Liver (tissue), 9 donors: ENCODE measurements around the gene ZBP1. TPM values are rescaled to one million over a fixed set of nuclear protein-coding genes. Genes with fewer than 3 reads are reported as not detected.
A peak's percentile ranks its signal among the peaks of the same experiment; 100 is the strongest.

Experiments
- DNase-seq: peaks from one replicate; pipeline ENCODE4 v3.0.0-alpha.2; 2017; ENCODE audit warnings: low spot score
- H3K27ac ChIP-seq, 2 donors: one replicate each; pipeline ENCODE4 v1.7.0; 2013; ENCODE audit warnings: inconsistent platforms in 2 of 2, low read length in 2 of 2, control low read depth in 1 of 2, low read depth in 1 of 2, mild to moderate bottlenecking in 1 of 2
- H3K27me3 ChIP-seq, 4 donors: one replicate each; pipeline versions ENCODE4 v1.6.1 to v1.7.0; 2013; ENCODE audit warnings: low read length in 3 of 4, inconsistent platforms in 1 of 4, mild to moderate bottlenecking in 1 of 4, moderate library complexity in 1 of 4; ENCODE audit not compliant: control insufficient read depth in 4 of 4, insufficient read depth in 4 of 4
- H3K36me3 ChIP-seq, 4 donors: one replicate each; pipeline versions ENCODE4 v1.6.1 to v1.7.0; 2013; ENCODE audit warnings: low read length in 3 of 4, mild to moderate bottlenecking in 3 of 4, low read depth in 1 of 4, moderate library complexity in 1 of 4; ENCODE audit not compliant: control insufficient read depth in 4 of 4, insufficient read depth in 3 of 4
- H3K4me1 ChIP-seq, 4 donors: one replicate each; pipeline versions ENCODE4 v1.6.1 to v1.7.0; 2013; ENCODE audit warnings: low read length in 3 of 4, mild to moderate bottlenecking in 3 of 4, moderate library complexity in 1 of 4; ENCODE audit not compliant: control insufficient read depth in 4 of 4, insufficient read depth in 4 of 4
- H3K4me3 ChIP-seq, 3 donors: one replicate each; pipeline versions ENCODE4 v1.6.1 to v1.7.0; 2013; ENCODE audit warnings: low read length in 3 of 3, control low read depth in 1 of 3, low read depth in 1 of 3, mild to moderate bottlenecking in 1 of 3
- H3K9ac ChIP-seq, 2 donors: one replicate each; pipeline ENCODE4 v1.7.0; 2013; ENCODE audit warnings: low read length in 2 of 2, mild to moderate bottlenecking in 2 of 2, moderate library complexity in 2 of 2, control low read depth in 1 of 2, low read depth in 1 of 2
- H3K9me3 ChIP-seq, 4 donors: one replicate each; pipeline versions ENCODE4 v1.6.1 to v1.7.0; 2013; ENCODE audit warnings: low read length in 3 of 4; ENCODE audit not compliant: control insufficient read depth in 4 of 4
- EGR1 ChIP-seq, 2 donors: IDR thresholded peaks; 2 replicates each; pipeline ENCODE4 v1.6.1; 2016 to 2018; ENCODE audit warnings: antibody characterized with exemption in 2 of 2, low read depth in 2 of 2
- FOXA1 ChIP-seq: IDR thresholded peaks from 2 replicates; pipeline ENCODE4 v1.6.1; 2016; ENCODE audit warnings: antibody characterized with exemption
- JUND ChIP-seq, 2 donors: IDR thresholded peaks; 2 replicates each; pipeline ENCODE4 v1.6.1; 2016; ENCODE audit warnings: antibody characterized with exemption in 2 of 2
- NR2F2 ChIP-seq: IDR thresholded peaks from 2 replicates; pipeline ENCODE4 v1.6.1; 2016; ENCODE audit warnings: antibody characterized with exemption
- RAD21 ChIP-seq, 2 donors: IDR thresholded peaks; 2 replicates each; pipeline ENCODE4 v1.6.1; 2016; ENCODE audit warnings: antibody characterized with exemption in 2 of 2, mild to moderate bottlenecking in 2 of 2
- REST ChIP-seq: IDR thresholded peaks from 2 replicates; pipeline ENCODE4 v1.6.1; 2016; ENCODE audit warnings: antibody characterized with exemption, mild to moderate bottlenecking
- SP1 ChIP-seq: IDR thresholded peaks from 2 replicates; pipeline ENCODE4 v1.6.1; 2018; ENCODE audit warnings: antibody characterized with exemption, mild to moderate bottlenecking
- TAF1 ChIP-seq: conservative IDR thresholded peaks from 2 replicates; pipeline ENCODE4 v1.6.1; 2016; ENCODE audit warnings: antibody characterized with exemption, mild to moderate bottlenecking
- ZBTB33 ChIP-seq: IDR thresholded peaks from 2 replicates; pipeline ENCODE4 v1.6.1; 2016; ENCODE audit warnings: antibody characterized with exemption
- WGBS: extraction: QIAGEN DNeasy Blood & Tissue Kit; methylation state at CpG from one replicate; pipeline ENCODE4 v1.1.7; 2013; 5-methylcytosine and 5-hydroxymethylcytosine counted together
- polyA plus RNA-seq, 2 donors: library from polyadenylated mRNA; stranded (reverse) in 1 of 2; unstranded in 1 of 2; fragments of 200-250 nt in 1 of 2; fragments of >200 nt in 1 of 2; fragmentation: Nextera tagmentation in 1 of 2; extraction: Ambion mirVana in 1 of 2; gene quantifications; one replicate each; pipeline versions ENCODE4 v1.2.1 to v1.2.3, GENCODE V29; 2013 to 2015
- total RNA-seq, 2 donors: library from RNA; depleted of rRNA; stranded (reverse); fragments of >200 nt; gene quantifications; one replicate each; pipeline ENCODE4 v1.2.3, GENCODE V29; 2014
- TF ChIP-seq, protein P1 (sequence below): IDR thresholded peaks from 2 replicates; pipeline ENCODE4 v1.6.1; 2016; ENCODE audit warnings: antibody characterized with exemption
- TF ChIP-seq, protein P2 (sequence below): IDR thresholded peaks from 2 replicates; pipeline ENCODE4 v1.6.1; 2016; ENCODE audit warnings: antibody characterized with exemption
- donor health status: healthy.
- donor health status: healthy.
- donor health status: healthy.
- donor health status: healthy.
- donor health status: healthy.

The ZBP1 gene
- total and polyA plus RNA-seq, 4 donors = 0.06 to 0.42 (median 0.13) TPM

- TF ChIP-seq REST (no peak), ZBTB33 (no peak), JUND (IDR thresholded peaks at IDR 0.05) (no peak), EGR1 (IDR thresholded peaks at IDR 0.05; ENCODE audit: low read depth in 2 of 2) (no peak), RAD21 (IDR thresholded peaks at IDR 0.05) (peak in 1 of 2 donors; percentile 25), SP1 (peak; percentile 60), NR2F2 (no peak)
- TF ChIP-seq, protein P1, sequence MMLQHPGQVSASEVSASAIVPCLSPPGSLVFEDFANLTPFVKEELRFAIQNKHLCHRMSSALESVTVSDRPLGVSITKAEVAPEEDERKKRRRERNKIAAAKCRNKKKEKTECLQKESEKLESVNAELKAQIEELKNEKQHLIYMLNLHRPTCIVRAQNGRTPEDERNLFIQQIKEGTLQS = no peak
Measured at GRCh38 chr20:57581202-57582028, 38.8 kb downstream of the ZBP1 start (continued).

GRCh38 chr20:57580478-57581201, 39.6 kb downstream of the ZBP1 start:
- H3K9me3 ChIP-seq = no peaks in the 10 kb centered on the region
- no peaks in the 10 kb centered on the region for H3K36me3 ChIP-seq
- no peak for DNase-seq
- H3K4me3 ChIP-seq = no peak overlapping the region
- no peak overlapping the region for H3K9ac ChIP-seq
- peak overlapping the region in 1 of 2 donors; percentile 48 for H3K27ac ChIP-seq
- peaks cover 14 to 38% (median 24%) of the 10 kb centered on the region in 4 donors for H3K4me1 ChIP-seq
- TF ChIP-seq TAF1 (no peak), ZBTB33 (no peak), FOXA1 (no peak)
- TF ChIP-seq, protein P2, sequence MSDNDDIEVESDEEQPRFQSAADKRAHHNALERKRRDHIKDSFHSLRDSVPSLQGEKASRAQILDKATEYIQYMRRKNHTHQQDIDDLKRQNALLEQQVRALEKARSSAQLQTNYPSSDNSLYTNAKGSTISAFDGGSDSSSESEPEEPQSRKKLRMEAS = no peak
- WGBS = 88% methylated on average over 13 of the region's 13 CpGs
- no peaks in the 10 kb centered on the region for H3K27me3 ChIP-seq
